Small intestine (tissue), 7 donors: ENCODE results near the gene USP31. TPM values are rescaled to one million over a fixed set of nuclear protein-coding genes. Genes with fewer than 3 reads are reported as not detected.
A peak's percentile ranks its signal among the peaks of the same experiment; 100 is the strongest.

ENCODE experiments used
- DNase-seq, 2 donors: peaks; one replicate each; pipeline versions ENCODE4 v3.0.0 to v3.0.0-alpha.2; 2013
- FAIRE-seq: peaks from 2 replicates; lab custom pipeline; 2012; peaks lifted over from hg19 to GRCh38; lab: Jason Lieb, UNC
- H3K27ac ChIP-seq, 3 donors: one replicate each; pipeline ENCODE4 v1.5.1; 2013; ENCODE audit warnings: low read length in 2 of 3, mild to moderate bottlenecking in 2 of 3, control low read depth in 1 of 3, inconsistent platforms in 1 of 3, low read depth in 1 of 3, moderate library complexity in 1 of 3
- H3K27me3 ChIP-seq, 3 donors: one replicate each; pipeline ENCODE4 v1.6.1; 2013; ENCODE audit warnings: low read length in 3 of 3, inconsistent platforms in 1 of 3; ENCODE audit not compliant: control insufficient read depth in 3 of 3, insufficient read depth in 3 of 3
- H3K36me3 ChIP-seq, 3 donors: one replicate each; pipeline ENCODE4 v1.6.1; 2013; ENCODE audit warnings: low read length in 3 of 3, inconsistent platforms in 1 of 3, low read depth in 1 of 3, mild to moderate bottlenecking in 1 of 3, moderate library complexity in 1 of 3; ENCODE audit not compliant: control insufficient read depth in 3 of 3, insufficient read depth in 2 of 3
- H3K4me1 ChIP-seq, 3 donors: one replicate each; pipeline ENCODE4 v1.6.1; 2013; ENCODE audit warnings: low read length in 2 of 3, inconsistent platforms in 1 of 3, low read depth in 1 of 3, mild to moderate bottlenecking in 1 of 3, moderate library complexity in 1 of 3; ENCODE audit not compliant: control insufficient read depth in 3 of 3, insufficient read depth in 2 of 3
- H3K4me3 ChIP-seq, 3 donors: one replicate each; pipeline ENCODE4 v1.5.1; 2013; ENCODE audit warnings: low read length in 3 of 3, control low read depth in 1 of 3, inconsistent platforms in 1 of 3, low read depth in 1 of 3, mild to moderate bottlenecking in 1 of 3, moderate library complexity in 1 of 3
- H3K9me3 ChIP-seq, 2 donors: one replicate each; pipeline ENCODE4 v1.6.1; 2013; ENCODE audit warnings: low read depth in 1 of 2, low read length in 1 of 2; ENCODE audit not compliant: control insufficient read depth in 2 of 2, insufficient read depth in 1 of 2
- WGBS, 3 donors: extraction: QIAGEN DNeasy Blood & Tissue Kit; methylation state at CpG; one replicate each; pipeline ENCODE4 v1.1.7; 2013; 5-methylcytosine and 5-hydroxymethylcytosine counted together
- polyA plus RNA-seq, 4 donors: library from polyadenylated mRNA; stranded (reverse) in 3 of 4; unstranded in 1 of 4; fragments of 200-250 nt in 3 of 4; fragments of 120-200 nt in 1 of 4; gene quantifications; one replicate each; pipeline versions ENCODE4 v1.2.1 to v1.2.3, GENCODE V29; 2013
- donor health status: healthy with polysubstance abuse.
- donor health status: control.
- donor health status: control.
- donor health status: Bipolar disorder and iron deficiency.
- donor health status: healthy.

The USP31 gene
- polyA plus RNA-seq, 4 donors: 0.89 to 3.1 (median 2.3) TPM

DNA sequence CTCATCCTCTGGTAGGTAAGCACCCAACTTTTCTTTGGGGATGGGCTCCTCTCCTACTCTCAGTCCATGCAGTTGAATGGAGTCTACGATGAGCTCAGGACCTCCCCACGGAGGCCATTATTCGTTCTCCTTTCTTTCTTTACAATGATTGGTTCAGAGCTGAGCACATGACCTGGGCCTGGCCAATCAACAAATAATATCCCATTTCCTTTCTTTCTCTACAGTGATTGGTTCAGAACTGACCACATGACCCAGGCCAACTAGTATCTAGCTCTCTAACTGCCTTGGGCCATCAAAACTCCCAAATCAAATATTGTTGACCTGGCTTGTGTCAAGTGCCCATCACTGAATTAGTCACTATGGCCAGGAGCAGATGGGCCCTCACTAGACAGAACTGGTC is 129.2 kb downstream of the USP31 start:
- 86 to 90% (median 87%) methylated on average over 3 of the region's 3 CpGs for WGBS, 3 donors
- peaks cover 0 to 3% (median 0%) of the 10 kb centered on the region in 3 donors for H3K4me1 ChIP-seq
- DNase-seq (no peak), FAIRE-seq (no peak)
- no peak overlapping the region for H3K27ac ChIP-seq
- no peak overlapping the region for H3K4me3 ChIP-seq
- no peaks in the 10 kb centered on the region for H3K9me3 ChIP-seq
- H3K36me3 ChIP-seq: no peaks in the 10 kb centered on the region
- H3K27me3 ChIP-seq: peaks cover 0 to 2% (median 0%) of the 10 kb centered on the region in 3 donors

DNA sequence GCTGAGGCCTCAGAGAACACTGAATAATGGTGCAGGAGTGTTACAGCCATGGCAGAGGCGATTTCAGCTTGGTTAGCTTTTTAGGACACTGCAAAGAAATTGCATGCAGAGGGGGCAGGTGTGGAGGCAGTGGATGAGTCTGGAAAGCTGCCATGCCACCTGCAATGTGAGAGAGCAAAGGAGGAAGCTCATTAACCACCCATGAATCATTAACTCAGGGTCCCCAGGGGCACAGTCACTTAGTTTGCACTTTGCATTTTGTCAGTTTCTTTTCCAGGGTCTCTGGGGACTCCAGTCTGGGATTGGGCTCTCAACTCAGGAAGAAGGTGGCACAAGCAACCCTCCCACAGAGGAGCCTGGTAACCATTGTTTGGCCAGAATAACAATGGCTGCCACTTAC is 132.9 kb downstream of the USP31 start:
- no peaks in the 10 kb centered on the region for H3K27me3 ChIP-seq
- no peaks in the 10 kb centered on the region for H3K9me3 ChIP-seq
- no peak overlapping the region for H3K27ac ChIP-seq
- no peaks in the 10 kb centered on the region for H3K36me3 ChIP-seq
- H3K4me3 ChIP-seq: no peak overlapping the region
- H3K4me1 ChIP-seq: peaks cover 0 to 3% (median 0%) of the 10 kb centered on the region in 3 donors
- DNase-seq (peak; percentile 20 to 35), FAIRE-seq (no peak)
- 5 to 55% (median 14%) methylated on average over 1 of the region's 1 CpG for WGBS, 3 donors

- Histone ChIP-seq H3K9me3 (no peaks in the 10 kb centered on the region), H3K27me3 (no peaks in the 10 kb centered on the region), H3K27ac (no peak overlapping the region), H3K4me1 (peaks cover 0 to 3% (median 0%) of the 10 kb centered on the region in 3 donors), H3K36me3 (no peaks in the 10 kb centered on the region), H3K4me3 (no peak overlapping the region)
- no peak for FAIRE-seq
- 30 to 64% (median 37%) methylated on average over 2 of the region's 2 CpGs for WGBS, 3 donors
- DNase-seq: no peak
These were observed 133.7 kb downstream of the USP31 start for GRCh38 chr16:23015580-23015979.

DNA sequence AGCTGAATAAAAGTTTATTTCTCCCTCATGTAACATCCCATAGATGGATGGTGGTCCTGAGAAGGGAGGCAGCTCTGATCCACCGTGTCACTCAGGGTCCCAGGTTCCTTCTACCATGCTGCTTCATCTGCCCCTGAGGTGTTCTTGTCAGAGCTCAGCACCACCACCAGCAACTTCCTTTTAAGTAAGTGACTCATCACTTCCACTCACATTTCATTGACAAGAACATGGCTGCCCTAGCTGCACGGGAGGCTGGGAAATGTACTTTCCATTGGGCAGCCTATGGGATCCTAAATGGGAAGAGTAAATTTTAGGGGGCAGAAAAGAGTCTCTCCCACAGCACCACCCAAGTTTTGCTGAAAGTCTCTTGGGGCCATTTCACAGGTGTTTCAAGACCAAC is 134.7 kb downstream of the USP31 start:
- no peaks in the 10 kb centered on the region for H3K27me3 ChIP-seq
- H3K27ac ChIP-seq: no peak overlapping the region
- FAIRE-seq (no peak), DNase-seq (no peak)
- WGBS, 3 donors: 58 to 69% (median 66%) methylated on average over 2 of the region's 2 CpGs
- H3K36me3 ChIP-seq: no peaks in the 10 kb centered on the region
- no peak overlapping the region for H3K4me3 ChIP-seq
- peaks cover 0 to 3% (median 0%) of the 10 kb centered on the region in 3 donors for H3K4me1 ChIP-seq
- no peaks in the 10 kb centered on the region for H3K9me3 ChIP-seq

Other genes with a start within 250 kb of the USP31 start
- under 1 TPM in 1 of 4 donors, not detected in 3; 0.37 TPM for gene SCNN1G, start 33.3 kb upstream of the USP31 start, polyA plus RNA-seq
- 1 to 10 TPM in 2 of 4 donors, not detected in 2; 2.2 to 5.1 TPM for gene SCNN1B, start 152.8 kb upstream of the USP31 start, polyA plus RNA-seq